Epithelial cell of prostate (primary cell): ENCODE data around the gene TULP3.

ENCODE experiments used
- DNase-seq: peaks from one replicate; pipeline ENCODE4 v3.0.0-alpha.2; 2011; ENCODE audit warnings: low read depth, low spot score
- H3K27ac ChIP-seq: fragments of 450-650 bp; 2 replicates; pipeline ENCODE4 v1.5.1; 2017; ENCODE audit warnings: mild to moderate bottlenecking

TULP3 gene

GRCh38 chr12:2877047-2877952 lies 13.4 kb upstream of the TULP3 start, which contains the start of the genes FOXM1 and RHNO1:
Gene FOXM1 (minus strand): TSS chr12:2877174. CDS start chr12:2874478, 2,696 bp downstream.
Gene RHNO1 (plus strand): TSS chr12:2877223. CDS start chr12:2885367, 8,144 bp downstream.
- peak; percentile 60 for DNase-seq
- H3K27ac ChIP-seq, result peak within 1 kb of the TSS; percentile 84

DNA sequence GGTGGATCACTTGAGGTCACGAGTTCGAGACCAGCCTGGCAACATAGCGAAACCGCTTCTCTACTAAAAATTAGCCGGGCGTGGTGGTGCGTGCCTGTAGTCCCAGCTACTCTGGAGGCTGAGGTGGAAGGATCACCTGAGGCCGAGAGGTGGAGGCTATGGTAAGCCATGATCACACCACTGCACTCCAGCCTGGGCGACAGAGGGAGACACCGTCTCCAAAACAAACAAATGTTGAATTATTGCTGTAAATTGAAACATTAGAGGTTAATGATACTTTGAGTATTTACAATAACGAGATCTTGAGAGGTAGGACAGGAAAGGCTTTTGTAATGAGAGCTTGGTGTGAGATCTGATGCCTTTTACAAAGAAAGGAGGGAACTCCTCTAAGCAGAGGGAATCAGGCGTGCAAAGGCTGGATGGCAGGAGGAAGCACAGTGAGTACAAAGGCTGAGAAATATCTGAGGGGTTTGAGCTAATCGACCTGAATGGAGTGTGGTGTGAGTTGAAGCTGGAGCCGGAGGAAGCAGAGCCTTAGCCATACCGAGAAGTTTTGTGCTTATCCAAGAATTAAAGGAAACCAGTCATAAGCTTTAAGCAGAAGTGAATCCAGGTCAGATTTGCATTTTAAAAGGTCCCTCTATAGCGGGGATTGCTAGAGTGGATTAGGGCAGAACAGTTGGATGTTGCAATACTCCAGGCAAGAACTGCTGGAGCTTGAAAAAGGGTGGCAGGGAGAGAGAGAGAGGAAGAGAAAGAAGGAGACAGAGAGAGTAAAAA lies 12.5 kb upstream of the TULP3 start:
- DNase-seq, result no peak
- peak overlapping the region; percentile 84 for H3K27ac ChIP-seq

- no peak for DNase-seq
- H3K27ac ChIP-seq, result no peak overlapping the region
Observed at GRCh38 chr12:2879853-2880252, 10.8 kb upstream of the TULP3 start.

DNA sequence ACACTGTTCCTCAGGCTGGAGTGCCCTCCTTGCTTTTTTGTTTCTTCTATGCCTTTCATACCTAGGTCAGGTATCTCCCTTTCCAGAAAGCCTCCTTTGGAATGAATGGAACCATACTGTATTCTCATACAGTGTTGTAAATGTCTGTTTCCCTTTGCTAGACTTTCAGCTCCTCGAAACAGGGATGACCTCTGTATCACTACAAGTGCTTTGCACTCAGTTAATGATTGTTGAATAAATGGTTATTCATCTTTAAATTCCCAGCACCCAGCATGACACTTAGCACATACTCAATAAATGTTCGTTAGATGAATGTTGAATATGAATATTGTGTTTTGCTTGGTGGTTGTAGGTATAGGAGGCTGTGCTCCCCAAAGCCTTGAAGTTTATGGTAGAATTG lies 5.9 kb upstream of the TULP3 start:
- no peak overlapping the region for H3K27ac ChIP-seq
- no peak for DNase-seq

- DNase-seq, result no peak
Observed at GRCh38 chr12:2886768-2887450, 3.8 kb upstream of the TULP3 start.

DNA sequence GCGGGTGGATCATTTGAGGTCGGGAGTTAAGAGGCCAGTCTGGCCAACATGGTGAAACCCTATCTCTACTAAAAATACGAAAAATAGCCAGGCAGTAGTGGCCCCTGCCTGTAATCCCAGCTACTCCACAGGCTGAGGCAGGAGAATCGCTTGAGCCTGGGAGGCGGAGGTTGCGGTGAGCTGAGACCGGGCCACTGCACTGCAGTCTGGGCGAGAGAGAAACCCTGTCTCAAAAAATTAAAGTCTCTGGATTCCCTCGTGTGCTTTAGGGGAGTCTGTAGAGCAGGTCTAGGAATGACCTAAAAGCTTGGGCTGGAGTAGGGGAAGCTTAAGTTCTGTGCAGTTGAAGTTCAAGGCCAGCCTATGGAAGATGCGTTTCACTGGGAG lies 697 bp upstream of the TULP3 start:
- DNase-seq, result no peak
- peak overlapping the region; percentile 66 for H3K27ac ChIP-seq

More at GRCh38 chr12:2886768-2887450, 3.8 kb upstream of the TULP3 start:
- no peak overlapping the region for H3K27ac ChIP-seq

GRCh38 chr12:2891240-2892053 lies 756 bp downstream of the TULP3 start:
- peak overlapping the region; percentile 66 for H3K27ac ChIP-seq
- DNase-seq, result no peak

- DNase-seq, result no peak
- H3K27ac ChIP-seq, result peak overlapping the region; percentile 48
Observed at GRCh38 chr12:2892246-2892645, 1.6 kb downstream of the TULP3 start.

- peak overlapping the region; percentile 48 for H3K27ac ChIP-seq
- DNase-seq, result no peak
Observed at GRCh38 chr12:2893007-2893406, 2.3 kb downstream of the TULP3 start.

GRCh38 chr12:2895051-2895451 lies 4.4 kb downstream of the TULP3 start:
- peak overlapping the region; percentile 33 for H3K27ac ChIP-seq

DNA sequence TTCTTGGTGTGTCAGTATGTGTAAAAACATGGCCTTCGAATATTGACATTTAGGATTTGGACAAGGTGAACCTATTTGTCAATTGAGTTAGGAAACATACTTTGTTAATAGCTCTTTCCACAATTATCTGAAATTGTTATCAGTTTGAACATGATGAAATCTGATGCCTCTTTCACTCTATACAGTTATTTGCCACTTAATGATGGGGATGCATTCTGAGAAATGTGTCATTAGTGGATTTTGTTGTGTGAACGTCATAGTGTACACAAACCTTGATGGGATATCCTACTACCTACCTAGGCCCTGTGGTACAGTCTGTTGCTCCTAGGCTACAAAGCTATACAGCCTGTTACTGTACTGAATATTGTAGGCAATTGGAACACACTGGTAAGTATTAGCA lies 4.8 kb downstream of the TULP3 start:
- H3K27ac ChIP-seq, result peak overlapping the region; percentile 33

More at GRCh38 chr12:2895051-2895451, 4.4 kb downstream of the TULP3 start:
- no peak for DNase-seq

GRCh38 chr12:2897418-2897817 lies 6.7 kb downstream of the TULP3 start:
- DNase-seq, result no peak
- no peak overlapping the region for H3K27ac ChIP-seq

More for the DNA sequence above, 4.8 kb downstream of the TULP3 start:
- DNase-seq, result no peak

DNA sequence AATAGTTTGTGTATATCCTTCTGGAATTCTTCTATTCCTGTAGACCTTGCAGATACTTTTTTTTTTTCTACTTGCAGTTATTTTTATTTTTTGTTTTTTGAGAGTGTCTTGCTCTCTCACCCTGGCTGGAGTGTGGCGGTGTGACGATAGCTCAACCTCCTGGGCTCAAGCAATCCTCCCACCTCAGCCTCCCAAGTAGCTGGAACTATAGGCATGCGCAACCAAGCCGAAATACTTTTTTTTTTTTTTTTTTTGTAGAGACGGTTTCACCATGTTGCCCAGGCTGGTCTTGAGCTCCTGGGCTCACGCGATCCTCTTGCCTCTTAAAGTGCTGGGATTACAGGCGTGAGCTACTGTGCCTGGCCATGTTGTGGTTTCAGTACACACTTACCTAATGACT lies 10.0 kb downstream of the TULP3 start:
- no peak for DNase-seq
- H3K27ac ChIP-seq, result no peak overlapping the region

GRCh38 chr12:2902272-2902880 lies 11.7 kb downstream of the TULP3 start:
- DNase-seq, result no peak
- H3K27ac ChIP-seq, result no peak overlapping the region

DNA sequence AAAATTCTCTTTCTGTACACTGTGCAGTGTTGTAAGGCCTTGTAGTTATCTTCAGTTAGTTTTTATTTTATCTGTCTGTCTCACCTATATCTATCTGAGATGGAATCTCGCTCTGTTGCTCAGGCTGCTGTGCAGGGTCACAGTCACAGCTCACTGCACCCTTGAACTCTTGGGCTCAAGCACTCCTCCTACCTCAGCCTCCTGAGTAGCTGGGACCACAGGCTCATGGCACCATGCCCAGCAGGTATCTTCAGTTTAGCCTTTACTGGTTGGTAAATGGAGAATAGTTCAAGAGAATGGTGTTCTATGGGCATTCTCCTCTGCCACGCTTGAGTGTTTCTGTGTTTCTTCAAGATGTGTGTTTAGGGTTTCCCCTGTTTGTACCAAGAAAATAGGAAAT lies 13.6 kb downstream of the TULP3 start:
- DNase-seq, result no peak
- no peak overlapping the region for H3K27ac ChIP-seq

DNA sequence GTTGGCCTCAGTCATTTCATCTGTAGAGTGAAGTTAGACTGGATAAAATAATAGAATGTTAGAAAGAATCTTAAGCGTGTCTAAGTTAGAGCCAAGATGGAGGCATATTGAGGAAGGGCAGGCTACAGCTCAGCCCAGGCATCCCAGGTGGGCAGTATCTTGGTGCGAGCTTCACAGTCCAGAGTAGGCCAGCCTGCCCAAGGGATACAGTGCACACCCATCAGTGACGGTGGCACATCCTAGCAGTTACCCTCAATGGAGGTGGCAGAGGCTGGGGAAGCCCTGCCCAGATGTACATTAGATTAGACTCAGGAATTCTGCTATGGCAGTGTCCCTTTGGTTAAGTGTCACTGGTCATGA lies 21.5 kb downstream of the TULP3 start:
- no peak overlapping the region for H3K27ac ChIP-seq
- no peak for DNase-seq

DNA sequence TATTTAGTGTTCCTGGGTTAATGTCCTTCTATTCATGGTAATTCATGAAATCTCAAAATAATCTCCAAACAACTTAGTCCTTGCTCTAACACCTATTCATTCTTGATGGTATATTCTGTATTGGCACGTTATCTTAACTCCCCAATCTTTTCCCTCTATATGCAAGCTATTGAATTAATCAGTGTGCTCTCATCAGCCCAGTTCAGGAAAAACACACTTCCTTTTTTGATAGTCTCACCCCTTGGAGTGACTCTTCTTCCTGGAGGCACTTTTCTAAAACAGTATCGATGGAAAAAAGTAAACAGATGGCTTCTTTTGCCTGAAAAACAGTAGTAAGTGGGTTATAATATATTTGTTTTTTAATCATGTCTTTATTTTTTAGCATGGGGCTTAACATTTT lies 28.6 kb downstream of the TULP3 start:
- no peak for DNase-seq

DNA sequence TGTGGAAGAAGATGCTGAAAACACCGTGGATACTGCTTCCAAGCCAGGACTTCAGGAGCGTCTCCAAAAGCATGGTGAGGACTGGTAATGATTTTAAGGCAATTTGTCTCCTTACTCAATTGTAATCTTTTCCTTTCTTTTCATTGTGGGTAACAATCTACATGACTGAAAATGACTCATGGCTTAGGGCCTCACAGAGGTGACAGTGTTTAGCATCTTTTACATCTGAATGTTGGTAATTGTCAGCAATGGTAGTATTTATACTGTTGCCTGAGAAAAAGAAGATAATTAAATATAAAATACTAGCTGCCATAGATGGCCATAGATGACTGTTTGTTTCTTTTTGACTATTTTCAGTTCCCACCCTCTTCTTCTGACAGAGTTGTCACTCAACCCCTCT lies 31.6 kb downstream of the TULP3 start:
- no peak overlapping the region for H3K27ac ChIP-seq
- DNase-seq, result no peak

More for the DNA sequence above, 28.6 kb downstream of the TULP3 start:
- H3K27ac ChIP-seq, result no peak overlapping the region

DNA sequence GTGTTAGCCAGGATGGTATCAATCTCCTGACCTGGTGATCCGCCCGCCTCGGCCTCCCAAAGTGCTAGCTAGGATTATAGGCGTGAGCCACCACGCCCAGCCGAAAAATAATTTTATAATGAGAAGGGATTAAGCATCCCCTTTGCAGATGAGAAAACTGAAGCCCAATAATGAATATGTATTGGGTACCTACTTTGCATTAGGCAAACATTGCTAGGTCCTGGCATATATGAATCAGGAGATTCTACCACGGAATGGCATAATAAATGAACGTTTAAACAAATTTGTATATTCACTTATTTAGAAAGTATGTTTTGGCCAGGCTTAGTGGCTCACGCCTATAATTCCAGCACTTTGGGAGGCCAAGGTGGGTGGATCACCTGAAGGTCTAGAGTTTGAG lies 32.4 kb downstream of the TULP3 start:
- no peak for DNase-seq

More for the DNA sequence above, 32.4 kb downstream of the TULP3 start:
- H3K27ac ChIP-seq, result no peak overlapping the region
